Measurements from ENCODE around the gene LRRN2.

GRCh38 chr1:204711947-204712701, 26.6 kb upstream of the LRRN2 start:
- no peak for TF ChIP-seq POLR2A (IDR thresholded peaks at IDR 0.05)
- TF ChIP-seq, protein P1, sequence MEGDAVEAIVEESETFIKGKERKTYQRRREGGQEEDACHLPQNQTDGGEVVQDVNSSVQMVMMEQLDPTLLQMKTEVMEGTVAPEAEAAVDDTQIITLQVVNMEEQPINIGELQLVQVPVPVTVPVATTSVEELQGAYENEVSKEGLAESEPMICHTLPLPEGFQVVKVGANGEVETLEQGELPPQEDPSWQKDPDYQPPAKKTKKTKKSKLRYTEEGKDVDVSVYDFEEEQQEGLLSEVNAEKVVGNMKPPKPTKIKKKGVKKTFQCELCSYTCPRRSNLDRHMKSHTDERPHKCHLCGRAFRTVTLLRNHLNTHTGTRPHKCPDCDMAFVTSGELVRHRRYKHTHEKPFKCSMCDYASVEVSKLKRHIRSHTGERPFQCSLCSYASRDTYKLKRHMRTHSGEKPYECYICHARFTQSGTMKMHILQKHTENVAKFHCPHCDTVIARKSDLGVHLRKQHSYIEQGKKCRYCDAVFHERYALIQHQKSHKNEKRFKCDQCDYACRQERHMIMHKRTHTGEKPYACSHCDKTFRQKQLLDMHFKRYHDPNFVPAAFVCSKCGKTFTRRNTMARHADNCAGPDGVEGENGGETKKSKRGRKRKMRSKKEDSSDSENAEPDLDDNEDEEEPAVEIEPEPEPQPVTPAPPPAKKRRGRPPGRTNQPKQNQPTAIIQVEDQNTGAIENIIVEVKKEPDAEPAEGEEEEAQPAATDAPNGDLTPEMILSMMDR (IDR thresholded peaks at IDR 0.05): no peak
